Stimulated activated naive CD8-positive, alpha-beta T cell treated with anti-CD3 and anti-CD28 coated beads, Interleukin-15, amount 100 ng/mL, for 72 hours (primary cell): Measurements from ENCODE around the gene CC2D2A.

Experiments
- ATAC-seq: fragments of 150-1000 bp; cut with Tn5 transposase; 2 replicates; pipeline ENCODE4 v1.10.0; 2021; ENCODE audit warnings: mild to moderate bottlenecking, moderate library complexity
- DNase-seq, 2 donors: peaks; one replicate each; pipeline ENCODE4 v3.0.0; 2021 to 2022
- H3K27ac Mint-ChIP-seq, 2 donors: one replicate each; pipeline ENCODE4 v1.8.0; 2022; ENCODE audit warnings: mild to moderate bottlenecking in 2 of 2, mixed read lengths in 2 of 2, moderate library complexity in 2 of 2
- H3K27me3 Mint-ChIP-seq: one replicate; pipeline ENCODE4 v1.8.0; 2022; ENCODE audit warnings: mixed read lengths
- H3K4me1 Mint-ChIP-seq: one replicate; pipeline ENCODE4 v1.8.0; 2022; ENCODE audit warnings: mild to moderate bottlenecking, mixed read lengths
- H3K4me3 Mint-ChIP-seq, 2 donors: one replicate each; pipeline ENCODE4 v1.8.0; 2022; ENCODE audit warnings: mild to moderate bottlenecking in 2 of 2, mixed read lengths in 2 of 2, moderate library complexity in 1 of 2
- H3K9me3 Mint-ChIP-seq, 2 donors: one replicate each; pipeline ENCODE4 v1.8.0; 2022; ENCODE audit warnings: mixed read lengths in 2 of 2

The CC2D2A gene

GRCh38 chr4:15469402-15470127 is at the start of gene CC2D2A:
Gene CC2D2A (plus strand): TSS chr4:15469882. CDS start chr4:15475933, 6,051 bp downstream.
- H3K4me1 Mint-ChIP-seq, result peaks cover 7% of the 10 kb centered on the region
- no peaks in the 10 kb centered on the region for H3K27me3 Mint-ChIP-seq
- H3K27ac Mint-ChIP-seq, result peak within 1 kb of the TSS in 1 of 2 donors; percentile 40
- H3K9me3 Mint-ChIP-seq, result no peaks in the 10 kb centered on the region
- peak within 1 kb of the TSS; percentile 20 to 43 for H3K4me3 Mint-ChIP-seq
- DNase-seq (no peak), ATAC-seq (no peak)

GRCh38 chr4:15420642-15421041 is 49.0 kb upstream of the CC2D2A start:
- ATAC-seq (no peak), DNase-seq (no peak)
- peaks cover 26% of the 10 kb centered on the region for H3K4me1 Mint-ChIP-seq
- H3K4me3 Mint-ChIP-seq, result no peak overlapping the region
- no peaks in the 10 kb centered on the region for H3K27me3 Mint-ChIP-seq
- H3K27ac Mint-ChIP-seq, result no peak overlapping the region
- peaks cover 0 to 14% of the 10 kb centered on the region in 2 donors for H3K9me3 Mint-ChIP-seq

- DNase-seq, result peak in 1 of 2 donors; percentile 24
- H3K4me3 Mint-ChIP-seq, result no peak overlapping the region
- H3K27ac Mint-ChIP-seq, result peak overlapping the region in 1 of 2 donors; percentile 41
Measured at GRCh38 chr4:15423285-15423711, 46.4 kb upstream of the CC2D2A start.

GRCh38 chr4:15425520-15425919 is 44.2 kb upstream of the CC2D2A start:
- H3K27me3 Mint-ChIP-seq, result no peaks in the 10 kb centered on the region
- peak; percentile 80 for ATAC-seq
- no peak for DNase-seq
- no peak overlapping the region for H3K27ac Mint-ChIP-seq
- H3K4me1 Mint-ChIP-seq, result peaks cover 28% of the 10 kb centered on the region
- no peaks in the 10 kb centered on the region for H3K9me3 Mint-ChIP-seq
- no peak overlapping the region for H3K4me3 Mint-ChIP-seq

More at GRCh38 chr4:15423285-15423711, 46.4 kb upstream of the CC2D2A start:
- Mint-ChIP-seq H3K9me3 (peaks cover 0 to 2% of the 10 kb centered on the region in 2 donors), H3K27me3 (no peaks in the 10 kb centered on the region), H3K4me1 (peaks cover 28% of the 10 kb centered on the region)
- peak; percentile 74 for ATAC-seq

GRCh38 chr4:15427161-15427560 is 42.5 kb upstream of the CC2D2A start:
- Mint-ChIP-seq H3K9me3 (peaks cover 0 to 5% of the 10 kb centered on the region in 2 donors), H3K27me3 (no peaks in the 10 kb centered on the region), H3K27ac (no peak overlapping the region), H3K4me3 (no peak overlapping the region), H3K4me1 (peaks cover 28% of the 10 kb centered on the region)
- ATAC-seq, result no peak
- no peak for DNase-seq

GRCh38 chr4:15427701-15428100 is 42.0 kb upstream of the CC2D2A start, which contains the start of gene C1QTNF7:
Gene C1QTNF7 (plus strand): TSS chr4:15428033. CDS start chr4:15435744, 7,711 bp downstream.
- H3K27ac Mint-ChIP-seq, result no peak within 1 kb of the TSS
- no peak within 1 kb of the TSS for H3K4me3 Mint-ChIP-seq
- no peak for ATAC-seq
- H3K9me3 Mint-ChIP-seq, result peaks cover 0 to 5% of the 10 kb centered on the region in 2 donors
- H3K27me3 Mint-ChIP-seq, result no peaks in the 10 kb centered on the region
- peaks cover 28% of the 10 kb centered on the region for H3K4me1 Mint-ChIP-seq
- no peak for DNase-seq

GRCh38 chr4:15428611-15429010 is 41.1 kb upstream of the CC2D2A start:
- peaks cover 22% of the 10 kb centered on the region for H3K4me1 Mint-ChIP-seq
- H3K9me3 Mint-ChIP-seq, result peaks cover 0 to 5% of the 10 kb centered on the region in 2 donors
- H3K27me3 Mint-ChIP-seq, result no peaks in the 10 kb centered on the region
- no peak overlapping the region for H3K4me3 Mint-ChIP-seq
- no peak for DNase-seq
- no peak overlapping the region for H3K27ac Mint-ChIP-seq
- no peak for ATAC-seq

GRCh38 chr4:15434091-15434490 is 35.6 kb upstream of the CC2D2A start:
- no peak for ATAC-seq
- no peak for DNase-seq
- Mint-ChIP-seq H3K4me1 (peaks cover 6% of the 10 kb centered on the region), H3K27me3 (no peaks in the 10 kb centered on the region), H3K9me3 (peaks cover 0 to 5% of the 10 kb centered on the region in 2 donors), H3K27ac (no peak overlapping the region), H3K4me3 (no peak overlapping the region)

GRCh38 chr4:15434676-15435075 is 35.0 kb upstream of the CC2D2A start:
- ATAC-seq, result no peak
- no peaks in the 10 kb centered on the region for H3K27me3 Mint-ChIP-seq
- H3K27ac Mint-ChIP-seq, result no peak overlapping the region
- H3K9me3 Mint-ChIP-seq, result peaks cover 0 to 5% of the 10 kb centered on the region in 2 donors
- DNase-seq, result no peak
- no peak overlapping the region for H3K4me3 Mint-ChIP-seq
- H3K4me1 Mint-ChIP-seq, result peaks cover 6% of the 10 kb centered on the region

GRCh38 chr4:15436513-15436912 is 33.2 kb upstream of the CC2D2A start:
- no peak for DNase-seq
- H3K4me3 Mint-ChIP-seq, result no peak overlapping the region
- peaks cover 6% of the 10 kb centered on the region for H3K4me1 Mint-ChIP-seq
- no peak for ATAC-seq
- H3K9me3 Mint-ChIP-seq, result peaks cover 0 to 5% of the 10 kb centered on the region in 2 donors
- no peak overlapping the region for H3K27ac Mint-ChIP-seq
- H3K27me3 Mint-ChIP-seq, result no peaks in the 10 kb centered on the region

GRCh38 chr4:15438939-15439524 is 30.6 kb upstream of the CC2D2A start:
- H3K27me3 Mint-ChIP-seq, result no peaks in the 10 kb centered on the region
- H3K4me1 Mint-ChIP-seq, result peaks cover 6% of the 10 kb centered on the region
- no peak overlapping the region for H3K4me3 Mint-ChIP-seq
- ATAC-seq, result no peak
- H3K9me3 Mint-ChIP-seq, result no peaks in the 10 kb centered on the region
- DNase-seq, result no peak
- H3K27ac Mint-ChIP-seq, result no peak overlapping the region

GRCh38 chr4:15443371-15444160 is 26.1 kb upstream of the CC2D2A start:
- peaks cover 4% of the 10 kb centered on the region for H3K4me1 Mint-ChIP-seq
- ATAC-seq (no peak), DNase-seq (no peak)
- H3K9me3 Mint-ChIP-seq, result peaks cover 4 to 7% of the 10 kb centered on the region in 2 donors
- no peak overlapping the region for H3K27ac Mint-ChIP-seq
- H3K27me3 Mint-ChIP-seq, result no peaks in the 10 kb centered on the region
- H3K4me3 Mint-ChIP-seq, result no peak overlapping the region

- Mint-ChIP-seq H3K27me3 (no peaks in the 10 kb centered on the region), H3K4me3 (no peak overlapping the region), H3K27ac (no peak overlapping the region), H3K4me1 (no peaks in the 10 kb centered on the region), H3K9me3 (peaks cover 4 to 7% of the 10 kb centered on the region in 2 donors)
- ATAC-seq, result no peak
- no peak for DNase-seq
Measured at GRCh38 chr4:15444276-15444675, 25.4 kb upstream of the CC2D2A start.

GRCh38 chr4:15444879-15445547 is 24.7 kb upstream of the CC2D2A start:
- Mint-ChIP-seq H3K4me1 (no peaks in the 10 kb centered on the region), H3K27ac (no peak overlapping the region), H3K27me3 (no peaks in the 10 kb centered on the region), H3K9me3 (peaks cover 4 to 7% of the 10 kb centered on the region in 2 donors), H3K4me3 (no peak overlapping the region)
- DNase-seq, result no peak
- no peak for ATAC-seq

GRCh38 chr4:15451181-15451865 is 18.4 kb upstream of the CC2D2A start:
- no peak for ATAC-seq
- Mint-ChIP-seq H3K27me3 (no peaks in the 10 kb centered on the region), H3K4me3 (no peak overlapping the region), H3K9me3 (peaks cover 4 to 5% of the 10 kb centered on the region in 2 donors), H3K27ac (no peak overlapping the region), H3K4me1 (no peaks in the 10 kb centered on the region)
- no peak for DNase-seq
